Measurements from ENCODE around the gene CISH. TPM values are rescaled to one million over a fixed set of nuclear protein-coding genes. Genes with fewer than 3 reads are reported as not detected.

CISH gene
- total RNA-seq, 1 experiment from 2014 or later = 0.46 TPM

DNA sequence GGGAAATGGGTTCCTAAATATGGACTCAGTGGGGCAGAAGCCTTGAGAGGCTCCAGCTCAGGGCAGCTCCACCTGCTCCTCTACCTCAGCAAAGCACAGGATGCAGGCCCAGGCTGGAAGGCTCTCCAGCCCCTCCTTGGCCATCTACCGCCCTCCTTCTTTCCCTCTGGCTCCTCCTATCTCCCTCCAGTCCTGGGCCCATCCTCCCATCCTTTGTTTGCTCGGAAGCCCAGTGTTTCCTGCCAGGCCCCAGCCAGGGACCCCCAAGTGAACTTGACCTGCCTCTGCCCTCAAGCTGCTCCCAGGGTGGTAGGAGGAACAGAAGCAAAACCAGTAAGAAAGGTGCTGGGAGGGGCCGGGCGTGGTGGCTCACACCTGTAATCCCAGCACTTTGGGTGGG is 25.4 kb upstream of the CISH start:
- no peak for DNase-seq (ENCODE audit: low read depth)

DNA sequence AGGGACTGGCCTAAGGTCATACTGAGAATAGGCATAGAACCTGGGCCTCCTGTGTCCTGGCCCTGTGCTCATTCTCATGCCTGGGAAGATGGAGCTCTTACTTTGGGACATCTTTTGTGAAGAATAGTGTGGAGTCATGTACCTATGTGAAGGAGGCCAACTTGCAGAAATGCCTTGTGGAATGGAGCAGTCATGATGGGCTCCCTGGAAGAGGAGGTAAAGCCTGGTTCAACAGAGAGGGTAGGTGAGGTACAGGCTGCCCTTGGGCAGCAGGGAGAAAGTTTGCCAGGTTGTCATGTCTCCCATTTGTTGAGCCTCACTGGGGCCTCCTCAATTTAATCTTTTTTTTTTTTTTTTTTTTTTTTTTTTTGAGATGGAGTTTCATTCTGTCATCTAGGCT is 23.5 kb upstream of the CISH start:
- DNase-seq (ENCODE audit: low read depth) = no peak

GRCh38 chr3:50633230-50633790 is 21.7 kb upstream of the CISH start:
- no peak for DNase-seq (ENCODE audit: low read depth)

- no peak for DNase-seq (ENCODE audit: low read depth)
Measured at GRCh38 chr3:50632450-50632849, 20.9 kb upstream of the CISH start.

DNA sequence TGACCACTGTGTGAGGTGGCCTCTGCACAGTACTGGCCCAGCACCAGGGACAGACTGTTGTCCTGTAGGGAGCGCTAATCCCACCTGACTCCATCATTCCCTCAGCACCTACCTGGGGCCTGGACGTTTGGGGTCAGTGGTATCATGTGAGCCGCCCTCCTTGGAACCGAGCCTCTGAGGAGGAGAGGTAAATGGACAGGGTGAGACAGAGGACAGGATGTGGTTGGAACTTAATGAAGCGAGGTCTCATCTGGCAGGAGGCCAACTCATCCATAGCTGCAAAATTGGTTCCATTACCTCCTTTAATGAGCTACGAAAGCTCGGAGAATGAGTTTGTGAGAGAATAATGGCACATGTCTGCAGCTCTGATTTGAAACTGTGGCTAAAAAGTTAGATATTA is 19.3 kb upstream of the CISH start:
- peak; percentile 75 for DNase-seq (ENCODE audit: low read depth)

DNA sequence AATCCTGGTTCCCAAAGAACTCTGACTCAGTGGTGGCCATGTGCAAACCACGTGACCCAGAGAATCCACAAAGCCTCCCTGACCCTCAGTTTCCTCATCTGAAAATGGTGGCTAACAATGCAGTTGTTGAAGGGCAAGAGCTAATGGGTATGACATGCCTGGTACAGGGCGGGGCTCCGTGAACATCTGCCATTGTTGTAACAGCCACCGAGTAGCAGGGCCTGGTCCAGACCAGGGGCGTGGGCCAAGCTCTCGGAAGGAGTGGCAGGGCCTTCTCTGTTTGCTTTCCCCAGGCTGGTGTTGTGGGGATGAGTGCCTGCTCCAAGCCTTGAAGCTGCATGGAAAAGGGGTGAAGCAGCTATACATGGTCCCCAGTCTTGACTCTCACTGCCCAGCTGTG is 18.8 kb upstream of the CISH start:
- DNase-seq (ENCODE audit: low read depth) = no peak

DNA sequence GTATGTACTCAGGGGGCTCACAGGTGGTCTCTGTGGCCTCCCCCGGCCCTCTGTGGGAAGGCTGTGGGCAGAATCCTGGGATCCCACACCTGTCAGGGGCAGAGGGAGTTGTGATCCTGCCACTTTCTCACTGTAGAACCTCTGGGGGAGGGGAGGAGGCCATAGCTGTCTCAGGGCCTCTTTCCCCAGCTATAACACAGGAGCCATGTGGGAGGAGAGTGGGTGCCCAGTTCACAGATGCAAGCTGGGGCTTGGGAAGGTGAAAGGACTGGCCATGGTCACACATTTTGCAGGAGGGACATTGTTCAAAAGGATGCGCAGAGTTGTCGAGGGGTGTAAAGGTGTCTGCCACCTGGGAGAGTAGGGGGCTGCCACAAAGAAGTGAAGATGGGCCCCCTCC is 17.0 kb upstream of the CISH start:
- no peak for DNase-seq (ENCODE audit: low read depth)

- peak; percentile 95 for DNase-seq (ENCODE audit: low read depth)
Measured at GRCh38 chr3:50627407-50628051, 16.0 kb upstream of the CISH start.

DNA sequence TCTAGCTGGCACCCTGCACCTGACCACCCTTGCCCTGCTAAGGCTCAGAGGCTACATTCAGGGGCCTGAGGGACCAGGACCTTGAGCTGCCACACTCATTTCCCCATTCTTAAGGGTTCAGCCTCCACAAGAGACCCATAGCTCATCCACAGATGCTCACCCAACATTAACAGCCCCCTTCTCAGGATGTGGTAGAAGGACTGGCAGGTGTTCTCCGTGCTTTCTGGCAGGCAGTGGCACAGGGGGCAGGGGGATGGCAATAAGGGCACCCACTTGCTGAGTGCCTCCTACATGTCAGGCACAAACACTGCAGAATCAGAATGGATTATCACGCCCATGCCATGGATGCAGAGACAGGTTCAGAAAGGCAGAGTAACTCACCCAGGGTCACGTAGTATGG is 14.8 kb upstream of the CISH start:
- DNase-seq (ENCODE audit: low read depth) = no peak

GRCh38 chr3:50625231-50626182 is 13.9 kb upstream of the CISH start:
- DNase-seq (ENCODE audit: low read depth) = no peak

DNA sequence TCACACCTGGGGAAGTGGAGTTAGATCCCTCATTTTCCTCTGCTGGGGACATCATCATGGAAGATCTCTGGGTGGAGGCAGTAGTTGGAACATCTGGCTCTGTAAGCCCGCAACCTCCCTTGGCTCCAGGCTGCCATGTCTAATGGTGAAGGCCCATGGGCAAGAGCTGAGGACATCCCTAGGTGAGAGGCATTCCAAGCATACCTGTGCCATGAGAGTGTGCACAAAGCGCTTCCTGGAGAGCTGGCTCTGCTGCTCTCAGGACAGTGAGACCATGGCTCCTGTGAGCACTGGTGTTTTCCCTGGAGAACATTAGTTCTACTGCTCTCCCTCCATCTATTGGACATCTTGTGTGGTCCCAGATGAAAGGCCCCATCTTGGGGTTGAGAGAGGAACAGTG is 13.1 kb upstream of the CISH start:
- DNase-seq (ENCODE audit: low read depth) = no peak

- DNase-seq (ENCODE audit: low read depth) = no peak
Measured at GRCh38 chr3:50623840-50624474, 12.4 kb upstream of the CISH start.

DNA sequence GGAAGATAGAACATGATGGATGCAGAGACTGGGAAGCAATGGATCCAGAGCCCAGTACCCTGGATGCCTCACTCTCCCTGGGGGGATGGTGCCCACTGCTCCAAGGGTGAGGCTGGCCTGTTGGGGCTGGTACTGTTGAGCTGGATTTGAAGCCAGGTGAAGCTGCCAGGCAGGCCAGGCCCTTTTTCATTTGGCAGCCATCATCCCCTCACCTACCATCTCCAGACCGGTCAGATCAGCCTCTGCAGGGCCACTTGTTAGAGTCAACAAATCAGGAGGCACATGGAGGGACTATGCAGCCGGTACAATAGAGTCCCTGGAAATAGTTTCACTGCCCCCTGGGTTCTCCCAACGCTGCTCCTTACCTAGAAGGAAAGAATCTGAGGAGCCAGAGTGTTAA is 11.3 kb upstream of the CISH start:
- DNase-seq (ENCODE audit: low read depth) = no peak

- DNase-seq (ENCODE audit: low read depth) = peak; percentile 48
Measured at GRCh38 chr3:50620820-50621219, 9.2 kb upstream of the CISH start.

GRCh38 chr3:50620420-50620819 is 8.8 kb upstream of the CISH start:
- DNase-seq (ENCODE audit: low read depth) = no peak

GRCh38 chr3:50617911-50618481 is 6.4 kb upstream of the CISH start:
- no peak for DNase-seq (ENCODE audit: low read depth)

GRCh38 chr3:50617096-50617791 is 5.7 kb upstream of the CISH start, which contains the start of gene MAPKAPK3:
TSS of gene MAPKAPK3 (plus strand) at chr3:50617151. CDS start at chr3:50617566, 415 bp downstream.
- DNase-seq (ENCODE audit: low read depth) = peak; percentile 33

- peak; percentile 86 for DNase-seq (ENCODE audit: low read depth)
Measured at GRCh38 chr3:50616770-50617095, 5.2 kb upstream of the CISH start.

DNA sequence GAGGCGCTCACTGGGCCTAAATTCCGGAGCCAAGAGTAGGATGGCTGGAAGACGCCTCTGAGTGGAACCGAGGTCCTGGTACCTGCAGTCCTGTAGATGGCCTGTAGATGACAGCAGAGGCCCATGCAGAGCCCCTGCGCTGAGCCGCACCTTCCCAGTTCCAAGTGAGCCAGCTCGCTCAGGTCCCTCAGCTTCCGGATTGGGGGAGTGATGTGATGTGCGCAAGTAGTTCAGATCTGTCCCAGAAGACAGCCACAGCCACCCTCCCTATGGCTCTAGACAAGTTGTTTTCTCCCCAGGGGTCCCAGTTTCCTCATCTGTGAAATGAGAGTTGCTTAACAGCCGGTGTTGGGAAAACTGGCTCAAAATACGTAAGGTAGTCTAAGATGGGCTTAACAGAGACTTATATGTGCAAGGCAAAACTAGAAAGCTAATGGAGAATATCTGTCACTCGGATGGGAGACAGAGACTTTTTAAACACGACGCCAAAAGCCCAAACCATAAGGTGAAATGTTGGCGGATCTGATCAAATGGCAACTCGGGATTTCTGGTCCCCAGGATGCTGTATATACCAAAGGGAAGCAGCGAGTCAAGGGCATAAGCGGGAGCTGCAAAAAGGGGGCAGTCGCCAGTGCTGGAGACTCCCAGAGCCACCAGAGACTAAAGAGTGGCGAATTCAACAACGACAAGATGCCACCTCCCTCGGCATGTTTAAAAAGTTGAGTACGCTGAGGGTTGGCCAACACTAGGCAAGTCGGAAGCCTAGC is 4.6 kb upstream of the CISH start:
- DNase-seq (ENCODE audit: low read depth) = peak; percentile 83

- no peak for DNase-seq (ENCODE audit: low read depth)
Measured at GRCh38 chr3:50615190-50615589, 3.6 kb upstream of the CISH start.
